Measurements from ENCODE around the gene CTAG1B. TPM values are rescaled to one million over a fixed set of nuclear protein-coding genes. Genes with fewer than 3 reads are reported as not detected.
A peak's percentile ranks its signal among the peaks of the same experiment; 100 is the strongest.
"Not testable (repeated sequence)": the region's sequence is repeated elsewhere in the genome, so short reads cannot be mapped to it uniquely, and the experiment has no call there.

Gene CTAG1B
- total RNA-seq, 1 donor from 2014 or later = not detected

- intact Hi-C loops (cut with DNase I) = no loop called here
- H3K27me3 ChIP-seq (ENCODE audit: low read depth) = no peaks in the 10 kb centered on the region
- no peak overlapping the region for H3K27ac ChIP-seq
- H3K36me3 ChIP-seq = no peaks in the 10 kb centered on the region
- TF ChIP-seq, protein P1, sequence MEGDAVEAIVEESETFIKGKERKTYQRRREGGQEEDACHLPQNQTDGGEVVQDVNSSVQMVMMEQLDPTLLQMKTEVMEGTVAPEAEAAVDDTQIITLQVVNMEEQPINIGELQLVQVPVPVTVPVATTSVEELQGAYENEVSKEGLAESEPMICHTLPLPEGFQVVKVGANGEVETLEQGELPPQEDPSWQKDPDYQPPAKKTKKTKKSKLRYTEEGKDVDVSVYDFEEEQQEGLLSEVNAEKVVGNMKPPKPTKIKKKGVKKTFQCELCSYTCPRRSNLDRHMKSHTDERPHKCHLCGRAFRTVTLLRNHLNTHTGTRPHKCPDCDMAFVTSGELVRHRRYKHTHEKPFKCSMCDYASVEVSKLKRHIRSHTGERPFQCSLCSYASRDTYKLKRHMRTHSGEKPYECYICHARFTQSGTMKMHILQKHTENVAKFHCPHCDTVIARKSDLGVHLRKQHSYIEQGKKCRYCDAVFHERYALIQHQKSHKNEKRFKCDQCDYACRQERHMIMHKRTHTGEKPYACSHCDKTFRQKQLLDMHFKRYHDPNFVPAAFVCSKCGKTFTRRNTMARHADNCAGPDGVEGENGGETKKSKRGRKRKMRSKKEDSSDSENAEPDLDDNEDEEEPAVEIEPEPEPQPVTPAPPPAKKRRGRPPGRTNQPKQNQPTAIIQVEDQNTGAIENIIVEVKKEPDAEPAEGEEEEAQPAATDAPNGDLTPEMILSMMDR (IDR thresholded peaks at IDR 0.05) = no peak
- DNase-seq (no peak), ATAC-seq (no peak)
- no peak overlapping the region for H3K4me3 ChIP-seq
- H3K4me1 ChIP-seq = no peaks in the 10 kb centered on the region
- no peaks in the 10 kb centered on the region for H3K9me3 ChIP-seq
These were observed 33.9 kb upstream of the CTAG1B start for GRCh38 chrX:154653048-154653401.

- Histone ChIP-seq H3K9me3 (no peaks in the 10 kb centered on the region), H3K36me3 (no peaks in the 10 kb centered on the region), H3K4me3 (no peak overlapping the region), H3K27ac (no peak overlapping the region), H3K27me3 (ENCODE audit: low read depth) (no peaks in the 10 kb centered on the region), H3K4me1 (no peaks in the 10 kb centered on the region)
- intact Hi-C loops (cut with DNase I) = no loop called here
- TF ChIP-seq, protein P1 (IDR thresholded peaks at IDR 0.05) = no peak
- DNase-seq (no peak), ATAC-seq (no peak)
These were observed 33.4 kb upstream of the CTAG1B start for GRCh38 chrX:154652311-154653047.

DNA sequence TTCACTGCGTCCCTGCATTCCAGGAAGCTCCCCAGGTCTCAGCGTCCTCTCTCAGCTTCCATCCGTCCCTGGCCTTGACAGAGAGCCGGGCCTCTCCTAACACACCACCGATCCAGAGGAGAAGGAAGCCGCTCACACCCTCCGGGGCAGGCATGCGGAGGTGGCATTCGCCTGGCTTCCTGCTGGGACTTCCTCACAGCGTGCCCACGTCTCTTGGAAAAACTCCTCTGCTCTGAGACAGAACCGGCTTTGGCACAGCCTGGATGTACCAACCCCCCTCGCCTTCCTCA lies 31.1 kb upstream of the CTAG1B start:
- TF ChIP-seq, protein P1 (IDR thresholded peaks at IDR 0.05) = no peak
- ATAC-seq = peak in 1 of 2 donors; percentile 28
- DNase-seq = no peak
- Histone ChIP-seq H3K4me3 (no peak overlapping the region), H3K4me1 (no peaks in the 10 kb centered on the region), H3K27ac (no peak overlapping the region), H3K9me3 (no peaks in the 10 kb centered on the region), H3K36me3 (no peaks in the 10 kb centered on the region), H3K27me3 (ENCODE audit: low read depth) (no peaks in the 10 kb centered on the region)
- intact Hi-C loops (cut with DNase I) = no loop called here

DNA sequence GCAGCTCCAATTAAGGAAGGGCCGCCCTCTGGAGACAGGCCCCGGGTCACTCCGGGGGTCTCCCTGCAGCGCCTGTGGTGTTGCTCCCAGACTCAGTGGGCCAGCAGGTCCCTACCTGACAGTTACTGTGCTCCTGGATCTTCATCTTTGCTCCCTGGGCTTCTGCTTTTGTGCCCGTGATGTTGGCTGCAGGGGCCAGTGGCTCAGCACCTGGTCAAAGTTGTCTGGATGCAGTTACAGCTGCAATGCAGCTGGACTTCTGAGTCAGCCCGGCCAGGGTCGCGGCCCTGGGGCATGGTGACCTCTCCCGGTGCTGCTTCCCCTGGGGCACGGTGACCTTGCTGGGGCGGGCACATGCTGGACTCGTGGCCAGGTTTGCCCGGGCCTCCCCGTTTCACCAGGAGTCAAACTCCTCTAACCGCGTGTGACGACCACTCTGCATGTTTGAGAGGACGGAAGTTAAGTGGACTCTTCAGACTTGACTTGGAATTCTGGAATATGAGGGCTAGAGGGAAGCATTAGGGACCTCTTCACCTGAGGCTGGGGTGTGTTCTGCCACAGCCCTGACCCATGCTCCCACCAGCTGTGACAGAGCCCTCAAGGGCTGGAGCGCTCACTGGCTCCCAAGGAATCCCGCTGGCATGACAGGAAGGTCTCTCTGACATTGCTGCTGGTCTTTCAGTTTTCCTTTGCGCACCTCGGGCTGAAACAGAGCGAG lies 30.6 kb upstream of the CTAG1B start:
- H3K9me3 ChIP-seq = no peaks in the 10 kb centered on the region
- no peaks in the 10 kb centered on the region for H3K27me3 ChIP-seq (ENCODE audit: low read depth)
- H3K4me1 ChIP-seq = no peaks in the 10 kb centered on the region
- no peaks in the 10 kb centered on the region for H3K36me3 ChIP-seq
- intact Hi-C loops (cut with DNase I) = no loop called here
- ATAC-seq (no peak), DNase-seq (no peak)
- no peak overlapping the region for H3K27ac ChIP-seq
- TF ChIP-seq, protein P1 (IDR thresholded peaks at IDR 0.05) = no peak
- H3K4me3 ChIP-seq = no peak overlapping the region

DNA sequence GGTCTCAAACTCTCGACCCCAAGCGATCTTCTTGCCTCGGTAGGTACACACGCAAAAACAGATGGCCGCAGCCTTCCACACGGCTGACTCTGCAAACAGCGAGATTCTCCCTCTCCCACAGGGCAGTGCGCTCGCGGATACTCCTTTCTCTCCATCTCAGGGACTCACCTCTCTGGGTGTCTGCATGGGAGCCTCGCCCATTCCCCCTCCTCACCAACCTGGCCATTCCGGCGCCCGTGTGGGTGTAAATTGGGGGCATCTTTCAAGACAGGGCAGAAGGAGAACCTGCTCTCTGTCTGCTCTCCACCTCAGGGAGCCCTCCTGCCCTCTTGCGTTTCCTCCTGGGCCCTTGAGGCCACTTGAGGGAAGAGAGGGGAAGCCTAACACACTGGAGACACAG lies 29.8 kb upstream of the CTAG1B start:
- Histone ChIP-seq H3K9me3 (no peaks in the 10 kb centered on the region), H3K36me3 (no peaks in the 10 kb centered on the region), H3K27ac (no peak overlapping the region), H3K27me3 (ENCODE audit: low read depth) (no peaks in the 10 kb centered on the region), H3K4me3 (no peak overlapping the region), H3K4me1 (no peaks in the 10 kb centered on the region)
- intact Hi-C loops (cut with DNase I) = no loop called here
- DNase-seq (no peak), ATAC-seq (no peak)
- TF ChIP-seq, protein P1 (IDR thresholded peaks at IDR 0.05) = no peak

- not testable (repeated sequence) for DNase-seq
These were observed 26.8 kb upstream of the CTAG1B start for GRCh38 chrX:154645745-154646378.

GRCh38 chrX:154643708-154644107 lies 24.6 kb upstream of the CTAG1B start:
- H3K4me3 ChIP-seq; intact Hi-C loops (cut with DNase I); H3K27ac ChIP-seq; ATAC-seq; H3K36me3 ChIP-seq; H3K4me1 ChIP-seq; H3K9me3 ChIP-seq; H3K27me3 ChIP-seq (ENCODE audit: low read depth); DNase-seq: not testable (repeated sequence)

More at GRCh38 chrX:154645745-154646378, 26.8 kb upstream of the CTAG1B start:
- H3K4me3 ChIP-seq; H3K4me1 ChIP-seq; intact Hi-C loops (cut with DNase I); H3K27ac ChIP-seq; H3K36me3 ChIP-seq; H3K9me3 ChIP-seq; H3K27me3 ChIP-seq (ENCODE audit: low read depth); ATAC-seq: not testable (repeated sequence)

DNA sequence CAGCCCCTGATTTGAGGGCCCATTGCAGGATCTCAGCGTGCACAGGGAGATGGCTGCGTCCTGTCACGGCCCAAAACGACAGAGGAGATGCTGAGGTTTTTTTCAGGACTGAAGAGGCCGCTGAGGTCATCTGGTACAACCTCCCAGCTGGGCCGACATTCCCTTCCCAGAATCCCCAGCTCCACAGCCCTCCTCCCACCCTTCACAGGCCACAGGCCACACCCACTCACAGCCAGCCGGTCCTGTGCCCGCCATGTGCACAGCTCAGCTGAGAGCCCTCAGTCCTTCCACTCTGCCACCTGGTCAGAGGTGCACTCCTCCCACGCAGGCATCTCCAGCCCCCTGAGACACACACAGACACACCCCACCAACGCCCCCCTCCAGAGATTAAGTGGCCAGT lies 22.7 kb upstream of the CTAG1B start:
- H3K36me3 ChIP-seq; H3K27me3 ChIP-seq (ENCODE audit: low read depth); DNase-seq; H3K27ac ChIP-seq; H3K4me1 ChIP-seq; intact Hi-C loops (cut with DNase I); H3K4me3 ChIP-seq; H3K9me3 ChIP-seq: not testable (repeated sequence)
- ATAC-seq = peak in 1 of 2 donors; percentile 28
